Measurements from ENCODE around the gene ABITRAM. TPM values are rescaled to one million over a fixed set of nuclear protein-coding genes. Genes with fewer than 3 reads are reported as not detected.

ABITRAM gene
- total RNA-seq, 1 experiment from 2014 or later: 6.4 TPM

GRCh38 chr9:108956022-108956630 is 21.9 kb downstream of the ABITRAM start:
- H3K4me1 ChIP-seq (ENCODE audit: control insufficient read depth, insufficient read depth, low read length): no peaks in the 10 kb centered on the region
- intact Hi-C loops (cut with micrococcal nuclease; ENCODE audit: unreplicated experiment): no loop called here
- TF ChIP-seq REST (IDR thresholded peaks at IDR 0.05; ENCODE audit: insufficient read depth in 1 of 2, low read depth in 2 of 2, low read length in 1 of 2) (no peak), CTCF (IDR thresholded peaks at IDR 0.05) (no peak), POLR2AphosphoS5 (IDR thresholded peaks at IDR 0.05; ENCODE audit: low read depth, low read length) (no peak), SIN3A (IDR thresholded peaks at IDR 0.05; ENCODE audit: borderline replicate concordance, insufficient read depth, low read depth, low read length) (no peak), TCF7L2 (IDR thresholded peaks at IDR 0.05; ENCODE audit: low read depth, low read length) (no peak)
- H3K9me3 ChIP-seq (ENCODE audit: control insufficient read depth, insufficient read depth, low read depth, low read length): no peaks in the 10 kb centered on the region
- no peaks in the 10 kb centered on the region for H3K27me3 ChIP-seq (ENCODE audit: control insufficient read depth, insufficient read depth, low read length)
- peaks cover 4% of the 10 kb centered on the region; the same call in 1 of the 2 replicates for H3K36me3 ChIP-seq (ENCODE audit: control insufficient read depth, insufficient read depth, low read length)
- POLR2A ChIA-PET: no interaction called here
- DNase-seq (ENCODE audit: low read depth, low spot score) (no peak), ATAC-seq (no peak)
- in situ Hi-C loops (cut with HindIII; ENCODE audit: low pct_unique_long_range_greater_than_20kb, low sequenced_read_pairs): no loop called here
- CTCF ChIA-PET: no interaction called here
- no peak overlapping the region for H3K4me3 ChIP-seq (ENCODE audit: low read depth in 2 of 2, low read length in 2 of 2)
- no peak overlapping the region for H3K27ac ChIP-seq (ENCODE audit: low read length)
- no TSS peak for BruUV-seq (replicated peaks)

- no peak overlapping the region for H3K27ac ChIP-seq (ENCODE audit: low read length)
- DNase-seq (ENCODE audit: low read depth, low spot score) (no peak), ATAC-seq (no peak)
- intact Hi-C loops (cut with micrococcal nuclease; ENCODE audit: unreplicated experiment) (no loop called here), in situ Hi-C loops (cut with HindIII; ENCODE audit: low pct_unique_long_range_greater_than_20kb, low sequenced_read_pairs) (no loop called here)
- peaks cover 4% of the 10 kb centered on the region; the same call in 1 of the 2 replicates for H3K36me3 ChIP-seq (ENCODE audit: control insufficient read depth, insufficient read depth, low read length)
- BruUV-seq (replicated peaks): no TSS peak
- H3K9me3 ChIP-seq (ENCODE audit: control insufficient read depth, insufficient read depth, low read depth, low read length): no peaks in the 10 kb centered on the region
- CTCF ChIA-PET: interaction anchor here (0.6 kb wide), 1 partner anchor 1288 kb away, joined by 5 read pairs; no protein-coding TSS in a partner anchor
- no peaks in the 10 kb centered on the region for H3K4me1 ChIP-seq (ENCODE audit: control insufficient read depth, insufficient read depth, low read length)
- no peak for TF ChIP-seq SIN3A (IDR thresholded peaks at IDR 0.05; ENCODE audit: borderline replicate concordance, insufficient read depth, low read depth, low read length)
- TF ChIP-seq REST (IDR thresholded peaks at IDR 0.05; ENCODE audit: insufficient read depth in 1 of 2, low read depth in 2 of 2, low read length in 1 of 2): no peak
- TF ChIP-seq CTCF (IDR thresholded peaks at IDR 0.05): no peak
- no peak for TF ChIP-seq TCF7L2 (IDR thresholded peaks at IDR 0.05; ENCODE audit: low read depth, low read length)
- no peak for TF ChIP-seq POLR2AphosphoS5 (IDR thresholded peaks at IDR 0.05; ENCODE audit: low read depth, low read length)
- no peak overlapping the region for H3K4me3 ChIP-seq (ENCODE audit: low read depth in 2 of 2, low read length in 2 of 2)
- POLR2A ChIA-PET: no interaction called here
- H3K27me3 ChIP-seq (ENCODE audit: control insufficient read depth, insufficient read depth, low read length): no peaks in the 10 kb centered on the region
These were observed 22.4 kb downstream of the ABITRAM start for GRCh38 chr9:108956631-108957026.
